SKM-1 treated with dmso at 0.1 percent for 144 hours (cell line): ENCODE results near the gene PPIP5K1.

Source experiments
- DNase-seq: peaks from one replicate; lab custom pipeline; 2025; ENCODE audit not compliant: unreplicated experiment; lab: John Stamatoyannopoulos, UW

Gene PPIP5K1

DNA sequence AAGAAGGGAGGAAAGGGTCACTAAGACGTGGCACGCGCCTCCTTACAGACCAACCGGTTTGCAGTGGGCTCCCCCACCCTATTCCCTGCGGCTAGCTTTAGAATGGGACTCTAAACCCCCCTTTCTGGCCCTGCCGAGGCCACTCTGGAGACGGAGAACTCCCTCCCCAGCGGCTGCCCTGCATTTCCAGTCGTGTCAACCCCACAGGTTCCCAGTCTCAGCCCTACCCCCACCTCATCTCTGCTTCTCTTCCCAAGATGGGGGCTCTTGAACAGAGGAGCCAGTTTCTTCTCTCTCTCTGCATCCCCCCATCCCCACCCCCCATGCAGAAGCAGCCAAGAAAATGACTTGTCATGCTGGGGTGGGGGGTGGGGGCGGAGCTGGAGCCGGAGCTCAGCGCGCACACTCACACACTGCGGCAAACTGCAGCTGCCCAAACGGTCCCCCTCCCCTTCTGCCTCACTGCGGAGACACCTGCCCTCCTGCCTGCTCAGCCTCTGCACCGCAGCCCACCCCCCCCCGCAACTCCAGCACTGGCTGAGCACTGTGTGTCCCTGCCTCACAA, 71.7 kb downstream of the PPIP5K1 start:
- DNase-seq: no peak

DNA sequence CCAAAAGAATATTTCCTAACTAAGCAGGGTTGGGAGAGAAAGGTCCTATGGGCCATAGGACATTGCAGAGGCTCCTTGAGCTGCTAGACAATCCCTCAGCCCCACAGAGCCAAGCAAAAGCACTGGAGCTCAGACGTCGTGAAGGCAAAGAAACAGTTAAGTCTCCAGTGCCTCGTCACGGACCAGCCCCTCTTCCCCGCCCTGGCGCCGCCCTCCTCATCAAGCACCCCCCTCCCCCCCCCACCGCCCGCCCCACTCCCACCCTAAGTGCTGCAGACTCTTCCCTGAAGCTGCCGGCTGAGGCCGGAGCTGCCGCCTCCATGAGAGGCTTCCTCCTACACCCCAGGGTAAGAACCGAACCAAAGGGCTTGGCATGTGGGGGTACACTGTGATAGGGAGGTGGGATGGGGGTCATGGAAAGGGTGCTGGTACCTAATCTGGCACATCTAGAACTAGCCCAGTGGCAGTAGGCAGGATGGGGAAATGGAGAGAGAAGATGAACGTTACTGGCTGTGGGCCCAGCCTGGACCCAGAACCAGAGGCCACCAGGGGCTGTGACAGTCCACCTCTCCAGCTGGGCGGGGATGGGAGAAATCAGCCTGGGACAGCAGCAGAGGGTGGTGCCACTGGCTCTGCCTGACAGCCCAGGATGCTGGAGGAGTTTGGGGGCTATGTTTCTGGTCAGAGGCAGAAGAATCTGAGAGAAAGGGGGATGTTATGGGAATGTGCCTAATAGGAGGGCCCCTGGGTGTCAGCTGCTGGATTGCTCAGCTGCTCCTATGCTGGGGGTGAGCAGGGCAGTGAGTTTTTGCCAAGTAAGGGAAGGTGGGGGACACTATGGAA, 72.4 kb downstream of the PPIP5K1 start, which contains the start of gene MAP1A:
MAP1A (plus strand) TSS at position 255 of the 843 bp plus-strand sequence. CDS start 3,866 bp downstream, outside the sequence.
- no peak for DNase-seq

DNA sequence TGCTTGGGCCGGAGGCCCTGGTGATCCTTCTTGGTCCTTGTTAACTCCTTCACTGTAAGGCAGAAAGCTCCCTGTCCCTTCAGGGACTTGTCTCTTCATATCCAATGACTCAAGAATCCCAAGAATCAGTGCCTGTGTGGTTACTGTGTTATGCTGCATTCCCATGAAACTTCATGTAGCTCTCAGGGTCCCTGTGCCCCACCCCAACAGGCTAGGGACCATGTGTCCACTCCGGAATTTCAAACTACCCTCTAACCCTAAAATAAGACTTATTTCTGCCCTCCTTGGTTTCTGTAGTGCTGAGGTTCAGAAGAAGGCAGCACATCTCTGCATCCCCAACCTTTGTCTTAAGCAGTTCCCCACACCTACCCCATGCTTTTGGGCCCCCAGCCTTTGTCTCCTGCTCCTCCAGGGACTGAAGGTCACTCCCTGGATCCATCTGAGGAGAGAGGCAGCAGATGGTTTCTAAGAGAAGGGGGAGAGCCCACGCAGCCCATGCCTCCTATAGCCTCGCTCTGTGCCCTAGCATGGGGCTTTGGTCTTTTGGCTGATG, 73.1 kb downstream of the PPIP5K1 start:
- DNase-seq: no peak

DNA sequence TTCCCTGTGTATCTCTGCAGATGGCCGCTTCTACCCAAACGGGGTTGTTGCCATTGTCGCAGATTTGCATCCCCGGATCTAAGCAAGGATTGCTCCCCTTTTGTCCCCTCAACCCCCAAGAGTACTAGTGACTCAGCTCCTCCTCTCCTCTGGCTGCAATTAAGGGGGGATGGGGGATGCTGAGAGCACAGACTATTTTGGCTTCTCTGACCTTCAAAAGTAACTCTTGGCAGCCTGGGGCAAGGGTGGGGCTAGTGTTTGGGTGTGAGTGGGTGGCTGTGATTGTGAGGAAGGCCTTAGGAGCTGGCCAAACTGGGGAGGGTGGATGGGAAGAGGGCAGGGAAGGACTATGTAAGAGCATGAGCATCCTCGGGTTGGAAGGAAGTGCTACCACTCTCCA, 73.8 kb downstream of the PPIP5K1 start:
- no peak for DNase-seq

DNA sequence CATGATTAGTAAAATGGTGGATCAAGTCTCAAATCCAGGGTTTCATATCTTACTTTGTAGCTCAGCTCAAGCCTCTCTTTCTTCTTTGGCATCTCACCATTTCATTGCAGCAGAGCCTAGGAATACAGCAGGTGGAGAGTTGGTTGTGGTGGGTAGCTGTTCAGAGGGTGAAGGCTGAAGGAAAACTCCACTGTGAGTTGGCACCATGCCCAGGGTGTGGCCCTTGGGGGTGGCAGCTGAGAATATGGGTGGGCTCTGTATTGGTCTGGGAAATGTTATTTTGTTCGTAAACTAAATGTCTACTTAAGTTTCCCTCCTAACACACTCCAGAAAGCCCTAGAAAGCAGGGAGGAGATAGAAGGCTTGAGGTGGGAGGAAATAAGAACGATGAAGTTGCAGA, 74.3 kb downstream of the PPIP5K1 start:
- no peak for DNase-seq

DNA sequence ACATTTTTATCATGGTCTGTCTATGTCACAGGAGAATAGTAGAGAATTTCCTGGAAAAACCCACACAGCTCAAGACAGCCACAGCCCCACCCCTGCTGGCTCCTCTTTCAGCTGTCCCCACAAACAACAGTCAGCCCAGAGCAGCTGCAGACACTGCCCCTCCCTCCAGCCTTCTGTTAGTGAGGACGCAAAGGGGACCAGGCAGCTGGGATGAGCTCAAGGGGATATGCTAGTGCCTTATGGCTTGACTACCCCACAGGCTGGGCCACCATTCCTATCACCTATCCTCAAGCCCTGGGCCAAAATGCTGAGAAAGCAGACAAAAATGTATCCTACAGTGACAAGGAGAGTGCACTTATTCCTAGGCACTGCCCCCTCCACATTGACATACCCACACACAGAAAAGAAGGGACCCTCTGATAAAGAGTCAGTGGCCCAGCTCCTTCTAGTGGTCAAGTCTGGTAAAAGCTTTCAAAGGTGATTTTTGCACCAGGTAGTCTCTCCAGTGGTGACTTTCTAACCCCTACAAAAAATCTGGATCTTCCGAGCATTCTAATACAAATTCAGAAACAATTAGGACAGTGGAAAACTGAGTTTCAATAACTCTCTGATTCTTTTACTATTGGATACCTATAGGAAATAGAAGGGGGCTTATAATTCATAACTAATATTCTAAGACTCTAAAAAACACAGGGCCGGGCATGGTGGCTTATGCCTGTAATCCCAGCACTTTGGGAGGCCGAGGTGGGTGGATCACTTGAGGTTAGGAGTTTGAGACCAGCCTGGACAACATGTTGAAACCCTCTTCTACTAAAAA, 75.6 kb downstream of the PPIP5K1 start:
- peak; percentile 10 for DNase-seq

DNA sequence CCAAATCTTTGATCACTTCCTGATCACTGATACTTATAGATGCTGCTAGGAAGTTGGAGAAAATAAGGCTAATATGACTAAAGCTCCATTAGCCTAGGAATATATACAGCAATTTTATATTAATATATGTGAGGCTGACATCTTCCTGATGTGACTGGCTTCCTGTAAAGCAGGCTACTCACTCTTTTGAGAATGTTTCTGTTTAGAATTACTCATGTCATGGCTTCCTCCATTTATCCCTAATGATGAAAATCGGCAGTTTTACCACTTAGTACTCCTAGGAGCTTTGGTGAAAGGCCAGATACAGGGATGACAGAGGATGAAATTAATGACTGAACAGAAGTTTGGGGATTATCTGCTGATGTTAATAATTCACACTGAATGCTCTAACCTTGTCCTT, 76.5 kb downstream of the PPIP5K1 start:
- no peak for DNase-seq

DNA sequence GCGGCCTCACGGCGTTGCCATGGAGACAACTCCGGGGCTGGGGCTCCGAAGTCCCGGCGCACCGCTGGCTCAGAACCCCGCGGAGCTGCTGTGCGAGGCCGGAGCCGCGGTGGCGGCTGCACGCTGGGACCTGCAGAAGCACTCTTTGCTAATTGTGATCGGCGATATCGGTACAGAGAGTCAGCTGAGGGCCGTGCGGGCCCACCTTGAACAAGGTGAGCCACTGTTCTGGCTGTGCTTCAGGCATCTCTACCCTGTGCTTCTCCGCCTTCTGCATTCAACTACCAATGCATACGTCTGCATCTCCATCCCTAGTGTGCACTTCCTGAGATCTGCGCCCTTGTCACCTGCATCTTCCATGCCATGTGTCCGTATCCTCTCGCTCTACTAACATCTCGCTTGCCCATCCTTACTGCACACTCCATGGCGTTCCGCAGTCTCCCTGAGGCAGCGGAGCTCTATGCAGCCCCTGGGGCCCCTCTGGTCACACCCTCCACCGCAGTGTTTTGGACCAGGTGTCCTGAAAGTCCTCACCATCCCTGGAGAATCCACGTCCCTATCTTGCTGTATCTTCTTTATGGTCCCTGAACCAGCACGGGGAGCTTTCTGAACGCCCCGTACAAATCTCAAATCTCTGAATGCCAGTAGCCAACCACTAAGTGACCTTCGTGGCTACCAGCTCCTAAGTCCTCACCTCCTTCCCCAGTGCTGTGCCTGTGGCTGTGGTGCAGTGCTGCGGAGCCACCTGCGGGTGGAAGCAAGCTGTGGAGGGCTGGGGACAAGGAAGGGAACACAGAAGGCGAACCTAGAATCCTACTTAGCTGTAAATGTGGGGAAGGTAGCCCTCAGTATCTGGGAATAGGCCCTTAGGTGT, 78.8 kb downstream of the PPIP5K1 start:
- peak; percentile 27 for DNase-seq

DNA sequence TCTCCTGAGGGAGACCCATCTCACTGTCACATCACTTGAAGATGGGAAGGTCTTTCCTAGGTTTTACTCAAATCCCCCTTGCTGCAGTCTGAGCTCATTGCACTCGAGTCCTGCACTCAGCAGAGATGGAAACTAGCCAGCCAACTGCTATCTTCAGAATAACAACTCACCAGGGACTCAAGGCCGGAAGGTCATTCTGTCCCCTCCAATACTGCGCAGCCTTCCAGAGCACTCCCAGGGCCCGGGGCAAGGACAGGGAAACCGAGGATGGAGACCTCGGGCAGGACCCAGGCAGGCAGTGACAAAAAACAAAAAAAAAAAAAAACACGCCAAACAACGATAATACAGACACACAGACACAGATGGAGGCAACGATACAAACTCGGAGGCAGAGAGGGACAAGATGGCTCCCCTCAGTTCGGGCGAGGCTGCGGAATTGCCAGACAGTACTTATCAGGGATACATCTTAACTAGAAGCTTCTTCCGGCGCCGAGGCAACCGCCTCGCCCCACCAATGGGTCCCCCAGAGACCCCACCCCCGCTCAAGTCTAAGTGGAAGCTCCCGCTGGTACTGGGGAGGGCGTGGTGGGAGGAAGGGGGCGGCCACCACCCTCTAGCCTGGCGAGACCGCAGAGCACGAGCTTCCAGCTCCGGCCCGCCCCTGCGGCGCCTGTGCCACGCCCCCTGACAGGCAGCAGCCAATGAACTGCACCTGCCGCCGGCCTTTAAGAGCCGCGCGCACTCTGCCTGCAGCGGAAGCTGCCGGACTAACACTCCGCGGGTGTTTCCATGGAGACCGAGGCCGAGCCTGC, 79.6 kb downstream of the PPIP5K1 start:
- peak; percentile 96 for DNase-seq

DNA sequence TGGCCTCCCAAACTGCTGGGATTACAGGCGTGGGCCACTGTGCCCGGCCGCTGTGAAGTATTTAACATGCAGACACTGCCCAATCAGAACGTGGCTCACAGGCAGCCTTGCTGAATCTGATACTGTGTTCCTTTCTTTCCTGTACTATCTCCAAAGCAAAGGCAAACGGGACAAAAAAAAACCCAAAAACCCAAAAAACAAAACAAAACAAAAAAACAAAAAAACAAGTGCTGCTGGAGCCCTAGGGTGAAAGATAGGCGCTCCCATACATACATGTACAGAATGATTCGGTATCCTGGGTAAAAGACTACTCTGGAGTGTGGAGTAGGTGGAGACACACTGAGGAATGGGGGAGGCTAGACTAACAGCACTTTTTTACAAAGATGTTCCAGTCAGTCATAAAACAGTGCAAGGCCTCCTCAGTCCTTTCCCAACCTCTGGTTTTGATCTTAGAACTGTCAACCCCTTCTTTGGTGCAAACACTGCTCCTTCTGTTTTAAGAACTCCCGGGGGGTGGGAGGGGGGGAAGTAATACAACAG, 80.3 kb downstream of the PPIP5K1 start:
- no peak for DNase-seq

DNA sequence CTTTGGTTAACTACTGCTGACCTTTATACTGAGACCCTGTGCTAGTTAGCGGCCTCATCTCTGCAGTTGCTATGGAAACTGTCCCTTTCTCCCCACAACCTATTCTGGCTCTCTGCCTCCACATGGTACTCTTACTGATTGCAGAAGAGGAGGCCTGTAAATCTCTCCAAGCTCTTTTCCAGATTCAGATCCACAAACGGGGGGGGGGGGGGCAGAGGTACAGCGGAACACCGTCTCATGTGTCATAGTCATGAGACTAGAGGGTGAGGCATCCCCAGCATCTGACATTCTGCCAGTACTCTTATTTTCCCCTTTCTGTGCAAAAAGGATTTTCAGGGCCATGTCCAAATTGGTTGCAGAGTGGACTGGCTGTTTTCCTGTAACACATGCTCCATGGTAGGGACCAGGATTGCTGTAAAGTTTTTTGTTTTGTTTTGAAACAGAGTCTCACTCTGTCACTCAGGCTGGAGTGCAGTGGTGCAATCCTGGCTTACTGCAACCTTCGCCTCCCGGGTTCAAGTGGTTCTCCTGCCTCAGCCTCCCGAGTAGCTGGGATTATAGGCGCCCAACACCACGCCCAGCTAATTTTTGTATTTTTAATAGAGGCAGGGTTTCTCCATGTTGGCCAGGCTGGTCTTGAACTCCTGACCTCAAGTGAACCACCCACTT, 80.9 kb downstream of the PPIP5K1 start:
- DNase-seq: no peak

DNA sequence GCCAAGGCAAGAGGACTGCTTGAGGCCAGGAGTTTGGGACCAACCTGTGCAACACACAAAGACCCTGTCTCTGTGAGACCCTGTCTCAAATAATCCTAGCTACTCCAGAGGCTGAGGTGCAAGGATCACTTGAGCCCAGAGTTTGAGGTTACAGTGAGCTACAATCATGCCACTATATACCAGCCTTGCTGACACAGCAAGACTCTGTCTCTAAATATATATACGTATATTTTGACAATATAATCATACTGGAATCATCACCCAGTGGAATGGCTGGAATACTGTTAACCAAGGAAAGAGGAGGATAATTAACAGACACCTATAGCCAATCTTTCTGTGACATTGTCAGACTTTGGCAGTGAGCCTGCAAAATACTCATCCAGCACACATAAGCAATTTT, 81.6 kb downstream of the PPIP5K1 start:
- no peak for DNase-seq

DNA sequence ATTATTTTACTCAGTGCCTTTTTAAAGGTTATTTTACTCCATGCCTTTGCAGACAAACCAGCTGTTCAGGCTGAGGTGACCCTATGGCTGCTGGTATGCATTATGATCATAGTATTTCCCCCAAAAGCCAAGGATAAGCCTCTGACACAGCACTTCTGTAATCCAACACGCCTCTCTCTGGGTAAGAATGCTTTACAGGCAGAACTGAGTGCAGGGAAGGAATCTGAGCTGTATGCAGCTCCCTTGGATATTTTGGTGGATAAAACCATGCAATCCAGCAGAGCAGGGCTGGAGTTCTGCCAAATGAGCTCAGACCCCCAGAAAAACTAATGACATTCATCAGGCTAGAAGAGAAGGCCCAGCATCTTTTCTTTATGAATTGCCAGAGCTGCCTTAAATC, 84.3 kb downstream of the PPIP5K1 start:
- no peak for DNase-seq

DNA sequence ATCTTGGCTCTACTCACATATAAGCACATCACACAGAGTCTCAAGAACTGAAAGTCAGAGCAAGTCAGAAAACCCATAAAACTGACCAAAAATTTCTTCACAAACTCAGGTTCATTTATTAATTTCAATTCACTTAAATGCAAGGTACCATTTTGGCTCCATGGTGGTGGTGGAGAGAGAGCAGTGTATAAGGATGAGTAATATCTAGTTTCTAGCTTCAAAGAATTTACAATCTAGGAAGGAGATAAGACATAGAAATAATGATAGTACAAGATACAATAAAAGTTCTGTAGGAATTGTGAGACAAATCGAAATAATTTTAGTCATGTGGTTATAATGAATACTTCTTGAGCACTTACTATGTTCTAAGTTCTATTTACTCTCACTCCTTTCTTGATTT, 90.4 kb downstream of the PPIP5K1 start:
- no peak for DNase-seq

DNA sequence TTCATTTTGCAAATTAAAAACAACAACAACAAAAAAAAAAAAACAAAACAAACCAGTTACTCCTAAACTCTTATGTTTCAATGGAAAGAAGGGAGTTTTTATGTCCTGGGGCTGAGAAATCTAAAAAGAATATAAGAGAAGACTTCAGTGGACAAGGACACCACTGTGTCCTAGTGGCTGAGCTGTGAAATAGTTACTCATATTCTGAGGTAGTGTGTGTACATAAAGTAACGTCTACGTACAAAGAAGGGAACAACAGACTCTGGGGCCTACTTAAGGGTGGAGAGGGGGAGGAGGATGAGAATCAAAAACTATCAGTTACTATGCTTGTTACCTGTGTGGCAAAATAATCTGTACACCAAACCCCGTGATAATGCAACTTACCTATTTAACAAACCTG, 91.0 kb downstream of the PPIP5K1 start:
- DNase-seq: no peak

DNA sequence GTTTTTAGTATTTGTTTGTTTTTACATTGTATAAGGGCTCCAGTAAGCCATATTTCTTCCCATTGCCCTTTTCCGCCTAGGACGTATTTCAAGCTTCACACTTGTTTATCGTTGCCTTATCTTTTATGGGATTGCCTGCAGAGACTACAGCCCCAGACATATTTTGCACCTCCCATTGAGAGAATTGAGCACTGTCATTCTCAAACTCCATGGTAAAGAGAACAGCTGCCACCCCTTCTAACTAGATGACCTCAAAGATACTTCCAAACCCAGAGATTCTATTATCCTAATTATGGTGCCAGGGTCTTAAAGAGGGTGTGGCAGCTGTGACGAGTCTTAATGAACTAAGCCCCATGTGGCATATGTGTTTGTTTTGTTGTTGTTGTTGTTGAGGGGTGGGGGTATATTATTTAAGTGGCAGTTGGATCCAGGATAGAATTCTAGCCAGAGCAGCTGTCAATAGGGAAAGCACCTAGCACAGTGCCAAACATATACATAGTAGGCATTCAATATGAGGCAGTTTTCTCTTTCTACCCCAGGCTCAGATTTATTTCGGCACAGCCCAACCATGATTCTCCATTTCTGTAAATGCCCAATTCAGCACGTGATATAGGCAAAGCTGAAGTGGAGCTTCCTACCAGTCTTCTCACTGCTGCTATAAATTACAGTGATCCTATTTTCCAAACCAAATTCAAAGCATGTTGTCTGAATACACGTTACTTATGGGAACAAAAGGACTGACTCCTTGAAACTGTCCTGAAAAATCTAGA, 96.1 kb downstream of the PPIP5K1 start:
- DNase-seq: no peak

DNA sequence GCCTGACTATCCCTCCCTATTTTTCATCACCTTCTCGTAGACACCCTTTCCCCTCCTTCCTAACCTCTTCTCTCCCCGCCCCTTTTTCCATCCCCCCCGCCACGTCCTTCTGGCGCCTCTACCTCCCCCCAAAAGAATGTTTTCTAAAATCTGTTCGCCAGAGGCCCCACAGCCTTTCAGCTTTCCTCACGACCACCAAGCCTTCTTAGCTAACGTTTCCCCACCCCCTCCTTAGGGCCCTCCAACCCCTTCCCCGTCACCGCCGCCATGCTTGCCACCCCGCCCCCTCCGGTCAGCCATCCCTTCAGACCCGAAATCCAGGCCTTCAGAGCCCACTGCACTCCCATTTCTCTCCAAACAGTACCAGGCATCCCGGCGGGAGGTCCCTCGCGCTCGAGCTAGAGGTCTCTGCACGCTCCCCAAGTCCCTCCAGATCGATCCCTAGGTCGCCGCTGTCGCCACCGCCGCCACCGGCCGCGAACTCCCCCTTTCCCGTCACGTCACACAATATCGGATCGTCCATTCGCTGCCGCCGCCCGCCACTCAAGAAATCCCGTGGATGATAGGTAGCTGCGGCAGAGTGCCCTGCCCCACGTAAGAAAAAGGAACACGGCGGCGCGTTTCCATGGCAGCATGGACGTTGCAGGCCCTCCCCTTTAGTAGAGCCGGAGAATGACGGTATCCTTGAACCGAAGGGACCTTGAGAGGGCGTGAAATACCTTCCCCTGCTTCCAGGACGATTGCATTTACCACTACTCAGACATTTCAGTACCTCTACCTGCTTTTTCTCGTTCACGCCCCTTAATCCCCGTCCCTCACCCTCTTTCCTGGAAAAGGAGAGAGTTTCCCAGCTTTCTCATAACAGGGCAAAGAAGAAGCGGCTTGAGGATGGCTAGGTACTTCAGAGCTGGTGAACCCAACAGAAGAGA, 97.1 kb downstream of the PPIP5K1 start, which contains the start of gene TP53BP1:
TP53BP1 (minus strand) TSS at position 484 of the 929 bp plus-strand sequence; CDS start at position 371, 113 bp downstream.
- DNase-seq: peak; percentile 77
